Measurements from ENCODE around the gene STK33. TPM values are rescaled to one million over a fixed set of nuclear protein-coding genes. Genes with fewer than 3 reads are reported as not detected.
"Not testable (repeated sequence)": the region's sequence is repeated elsewhere in the genome, so short reads cannot be mapped to it uniquely, and the experiment has no call there.

The STK33 gene
- polyA plus RNA-seq, 2 donors: 0.75 to 0.92 TPM

GRCh38 chr11:8480858-8481257 is 113.2 kb downstream of the STK33 start:
- Histone ChIP-seq H3K27me3 (ENCODE audit: control insufficient read depth in 1 of 2, insufficient read depth in 2 of 2, low read length in 2 of 2) (no peaks in the 10 kb centered on the region), H3K36me3 (ENCODE audit: control insufficient read depth in 2 of 2, insufficient read depth in 2 of 2, low read length in 1 of 2) (no peaks in the 10 kb centered on the region), H3K27ac (ENCODE audit: low read depth in 2 of 2, low read length in 1 of 2) (no peak overlapping the region), H3K4me3 (ENCODE audit: low read depth in 1 of 2, low read length in 2 of 2) (no peak overlapping the region), H3K9me3 (ENCODE audit: control insufficient read depth in 2 of 2, insufficient read depth in 1 of 2, low read depth in 1 of 2, low read length in 1 of 2) (no peaks in the 10 kb centered on the region), H3K4me1 (ENCODE audit: control insufficient read depth in 2 of 2, insufficient read depth in 2 of 2, low read length in 1 of 2) (no peaks in the 10 kb centered on the region)
- WGBS, 2 donors: 71 to 78% methylated on average over 3 of the region's 3 CpGs

DNA sequence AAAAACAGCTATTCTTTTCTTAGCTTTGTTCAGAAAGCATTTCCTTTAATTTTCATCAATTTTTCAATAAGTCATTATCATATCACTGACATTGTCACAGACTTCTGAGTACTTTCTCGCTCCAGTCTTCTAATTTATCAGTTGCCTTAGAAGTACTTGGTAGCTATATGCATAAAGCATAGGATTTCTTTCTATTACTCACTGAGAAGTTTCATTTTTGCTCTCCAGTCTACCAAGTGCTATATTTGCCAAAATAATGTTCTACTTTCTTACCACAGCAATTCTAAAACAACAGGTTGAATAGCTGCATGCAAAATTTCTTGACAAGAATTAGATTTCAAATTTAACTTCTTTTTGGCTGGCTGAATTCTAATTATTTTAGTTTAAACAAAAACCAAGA is 116.3 kb downstream of the STK33 start:
- Histone ChIP-seq H3K27me3 (ENCODE audit: control insufficient read depth in 1 of 2, insufficient read depth in 2 of 2, low read length in 2 of 2) (no peaks in the 10 kb centered on the region), H3K9me3 (ENCODE audit: control insufficient read depth in 2 of 2, insufficient read depth in 1 of 2, low read depth in 1 of 2, low read length in 1 of 2) (no peaks in the 10 kb centered on the region), H3K4me3 (ENCODE audit: low read depth in 1 of 2, low read length in 2 of 2) (no peak overlapping the region), H3K4me1 (ENCODE audit: control insufficient read depth in 2 of 2, insufficient read depth in 2 of 2, low read length in 1 of 2) (no peaks in the 10 kb centered on the region), H3K36me3 (ENCODE audit: control insufficient read depth in 2 of 2, insufficient read depth in 2 of 2, low read length in 1 of 2) (no peaks in the 10 kb centered on the region), H3K27ac (ENCODE audit: low read depth in 2 of 2, low read length in 1 of 2) (no peak overlapping the region)
- 80 to 89% methylated on average over 1 of the region's 1 CpG for WGBS, 2 donors

- no peaks in the 10 kb centered on the region for H3K9me3 ChIP-seq (ENCODE audit: control insufficient read depth in 2 of 2, insufficient read depth in 1 of 2, low read depth in 1 of 2, low read length in 1 of 2)
- no peaks in the 10 kb centered on the region for H3K27me3 ChIP-seq (ENCODE audit: control insufficient read depth in 1 of 2, insufficient read depth in 2 of 2, low read length in 2 of 2)
- no peaks in the 10 kb centered on the region for H3K36me3 ChIP-seq (ENCODE audit: control insufficient read depth in 2 of 2, insufficient read depth in 2 of 2, low read length in 1 of 2)
- H3K4me1 ChIP-seq (ENCODE audit: control insufficient read depth in 2 of 2, insufficient read depth in 2 of 2, low read length in 1 of 2): no peaks in the 10 kb centered on the region
- 89 to 98% methylated on average over 2 of the region's 2 CpGs for WGBS, 2 donors
- H3K27ac ChIP-seq (ENCODE audit: low read depth in 2 of 2, low read length in 1 of 2): no peak overlapping the region
- H3K4me3 ChIP-seq (ENCODE audit: low read depth in 1 of 2, low read length in 2 of 2): no peak overlapping the region
Measured at GRCh38 chr11:8477151-8477550, 116.9 kb downstream of the STK33 start.

DNA sequence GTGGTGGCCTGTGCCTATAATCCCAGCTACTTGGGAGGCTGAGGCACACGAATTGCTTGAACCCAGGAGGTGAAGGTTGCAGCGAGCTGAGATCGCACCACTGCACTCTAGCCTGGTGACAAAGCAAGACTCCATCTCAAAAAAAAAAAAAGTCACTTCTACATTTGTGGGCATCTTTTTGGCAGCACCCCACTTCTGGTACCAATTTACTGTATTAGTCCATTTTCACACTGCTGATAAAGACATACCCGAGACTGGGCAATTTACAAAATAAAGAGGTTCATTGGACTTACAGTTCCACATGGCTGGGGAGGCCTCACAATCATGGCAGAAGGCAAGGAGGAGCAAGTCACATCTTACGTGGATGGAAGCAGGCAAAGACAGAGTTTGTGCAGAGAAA is 126.2 kb downstream of the STK33 start:
- WGBS, 2 donors: 90 to 94% methylated on average over 5 of the region's 5 CpGs
- H3K27ac ChIP-seq (ENCODE audit: low read depth in 2 of 2, low read length in 1 of 2); H3K4me3 ChIP-seq (ENCODE audit: low read depth in 1 of 2, low read length in 2 of 2); H3K36me3 ChIP-seq (ENCODE audit: control insufficient read depth in 2 of 2, insufficient read depth in 2 of 2, low read length in 1 of 2); H3K9me3 ChIP-seq (ENCODE audit: control insufficient read depth in 2 of 2, insufficient read depth in 1 of 2, low read depth in 1 of 2, low read length in 1 of 2); H3K27me3 ChIP-seq (ENCODE audit: control insufficient read depth in 1 of 2, insufficient read depth in 2 of 2, low read length in 2 of 2); H3K4me1 ChIP-seq (ENCODE audit: control insufficient read depth in 2 of 2, insufficient read depth in 2 of 2, low read length in 1 of 2): not testable (repeated sequence)

DNA sequence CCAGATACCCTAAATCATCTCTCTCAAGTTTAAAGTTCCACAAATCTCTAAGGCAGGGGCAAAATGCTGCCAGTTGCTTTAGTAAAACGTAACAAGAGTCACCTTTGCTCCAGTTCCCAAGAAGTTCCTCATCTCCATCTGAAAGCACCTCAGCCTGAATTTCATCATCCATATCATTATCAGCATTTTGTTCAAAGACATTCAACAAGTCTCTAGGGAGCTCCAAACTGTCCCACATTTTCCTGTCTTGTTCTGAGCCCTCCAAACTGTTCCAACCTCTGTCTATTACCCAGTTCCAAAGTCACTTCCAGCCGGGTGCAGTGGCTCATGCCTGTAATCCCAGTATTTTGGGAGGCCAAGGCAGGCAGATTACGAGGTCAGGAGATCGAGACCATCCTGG is 126.7 kb downstream of the STK33 start:
- not testable (repeated sequence) for H3K36me3 ChIP-seq (ENCODE audit: control insufficient read depth in 2 of 2, insufficient read depth in 2 of 2, low read length in 1 of 2); H3K4me1 ChIP-seq (ENCODE audit: control insufficient read depth in 2 of 2, insufficient read depth in 2 of 2, low read length in 1 of 2); H3K27ac ChIP-seq (ENCODE audit: low read depth in 2 of 2, low read length in 1 of 2); H3K9me3 ChIP-seq (ENCODE audit: control insufficient read depth in 2 of 2, insufficient read depth in 1 of 2, low read depth in 1 of 2, low read length in 1 of 2); H3K4me3 ChIP-seq (ENCODE audit: low read depth in 1 of 2, low read length in 2 of 2); H3K27me3 ChIP-seq (ENCODE audit: control insufficient read depth in 1 of 2, insufficient read depth in 2 of 2, low read length in 2 of 2)
- 74 to 88% methylated on average over 4 of the region's 4 CpGs for whole genome bisulfite sequencing, 2 donors

- WGBS, 2 donors: 90 to 91% methylated on average over 3 of the region's 3 CpGs
- H3K4me3 ChIP-seq (ENCODE audit: low read depth in 1 of 2, low read length in 2 of 2); H3K27me3 ChIP-seq (ENCODE audit: control insufficient read depth in 1 of 2, insufficient read depth in 2 of 2, low read length in 2 of 2): not testable (repeated sequence)
Measured at GRCh38 chr11:8466884-8467283, 127.1 kb downstream of the STK33 start.

GRCh38 chr11:8459711-8460399 is 134.2 kb downstream of the STK33 start:
- 88 to 90% methylated on average over 4 of the region's 4 CpGs for WGBS, 2 donors
- H3K27ac ChIP-seq (ENCODE audit: low read depth in 2 of 2, low read length in 1 of 2): no peak overlapping the region
- no peaks in the 10 kb centered on the region for H3K36me3 ChIP-seq (ENCODE audit: control insufficient read depth in 2 of 2, insufficient read depth in 2 of 2, low read length in 1 of 2)
- H3K4me1 ChIP-seq (ENCODE audit: control insufficient read depth in 2 of 2, insufficient read depth in 2 of 2, low read length in 1 of 2): no peaks in the 10 kb centered on the region
- no peak overlapping the region for H3K4me3 ChIP-seq (ENCODE audit: low read depth in 1 of 2, low read length in 2 of 2)
- H3K9me3 ChIP-seq (ENCODE audit: control insufficient read depth in 2 of 2, insufficient read depth in 1 of 2, low read depth in 1 of 2, low read length in 1 of 2): no peaks in the 10 kb centered on the region
- no peaks in the 10 kb centered on the region for H3K27me3 ChIP-seq (ENCODE audit: control insufficient read depth in 1 of 2, insufficient read depth in 2 of 2, low read length in 2 of 2)

More at GRCh38 chr11:8466884-8467283, 127.1 kb downstream of the STK33 start:
- H3K9me3 ChIP-seq (ENCODE audit: control insufficient read depth in 2 of 2, insufficient read depth in 1 of 2, low read depth in 1 of 2, low read length in 1 of 2); H3K36me3 ChIP-seq (ENCODE audit: control insufficient read depth in 2 of 2, insufficient read depth in 2 of 2, low read length in 1 of 2); H3K27ac ChIP-seq (ENCODE audit: low read depth in 2 of 2, low read length in 1 of 2); H3K4me1 ChIP-seq (ENCODE audit: control insufficient read depth in 2 of 2, insufficient read depth in 2 of 2, low read length in 1 of 2): not testable (repeated sequence)

- Histone ChIP-seq H3K36me3 (ENCODE audit: control insufficient read depth in 2 of 2, insufficient read depth in 2 of 2, low read length in 1 of 2) (no peaks in the 10 kb centered on the region), H3K27ac (ENCODE audit: low read depth in 2 of 2, low read length in 1 of 2) (no peak overlapping the region), H3K4me3 (ENCODE audit: low read depth in 1 of 2, low read length in 2 of 2) (no peak overlapping the region), H3K27me3 (ENCODE audit: control insufficient read depth in 1 of 2, insufficient read depth in 2 of 2, low read length in 2 of 2) (no peaks in the 10 kb centered on the region), H3K9me3 (ENCODE audit: control insufficient read depth in 2 of 2, insufficient read depth in 1 of 2, low read depth in 1 of 2, low read length in 1 of 2) (no peaks in the 10 kb centered on the region), H3K4me1 (ENCODE audit: control insufficient read depth in 2 of 2, insufficient read depth in 2 of 2, low read length in 1 of 2) (no peaks in the 10 kb centered on the region)
- WGBS, 2 donors: 58 to 81% methylated on average over 4 of the region's 4 CpGs
Measured at GRCh38 chr11:8442301-8442700, 151.7 kb downstream of the STK33 start.

- WGBS, 2 donors: 88% methylated on average over 3 of the region's 3 CpGs
- Histone ChIP-seq H3K27me3 (ENCODE audit: control insufficient read depth in 1 of 2, insufficient read depth in 2 of 2, low read length in 2 of 2) (no peaks in the 10 kb centered on the region), H3K27ac (ENCODE audit: low read depth in 2 of 2, low read length in 1 of 2) (no peak overlapping the region), H3K9me3 (ENCODE audit: control insufficient read depth in 2 of 2, insufficient read depth in 1 of 2, low read depth in 1 of 2, low read length in 1 of 2) (no peaks in the 10 kb centered on the region), H3K4me3 (ENCODE audit: low read depth in 1 of 2, low read length in 2 of 2) (no peak overlapping the region), H3K4me1 (ENCODE audit: control insufficient read depth in 2 of 2, insufficient read depth in 2 of 2, low read length in 1 of 2) (no peaks in the 10 kb centered on the region), H3K36me3 (ENCODE audit: control insufficient read depth in 2 of 2, insufficient read depth in 2 of 2, low read length in 1 of 2) (no peaks in the 10 kb centered on the region)
Measured at GRCh38 chr11:8440649-8441048, 153.4 kb downstream of the STK33 start.

GRCh38 chr11:8429483-8429882 is 164.5 kb downstream of the STK33 start:
- WGBS, 2 donors: 60 to 65% methylated on average over 5 of the region's 5 CpGs
- peaks cover 0 to 3% of the 10 kb centered on the region in 2 donors for H3K9me3 ChIP-seq (ENCODE audit: control insufficient read depth in 2 of 2, insufficient read depth in 1 of 2, low read depth in 1 of 2, low read length in 1 of 2)
- no peaks in the 10 kb centered on the region for H3K36me3 ChIP-seq (ENCODE audit: control insufficient read depth in 2 of 2, insufficient read depth in 2 of 2, low read length in 1 of 2)
- H3K4me1 ChIP-seq (ENCODE audit: control insufficient read depth in 2 of 2, insufficient read depth in 2 of 2, low read length in 1 of 2): no peaks in the 10 kb centered on the region
- H3K27me3 ChIP-seq (ENCODE audit: control insufficient read depth in 1 of 2, insufficient read depth in 2 of 2, low read length in 2 of 2): no peaks in the 10 kb centered on the region
- no peak overlapping the region for H3K4me3 ChIP-seq (ENCODE audit: low read depth in 1 of 2, low read length in 2 of 2)
- no peak overlapping the region for H3K27ac ChIP-seq (ENCODE audit: low read depth in 2 of 2, low read length in 1 of 2)
